Loucy (cell line): ENCODE measurements around the gene MUC5B.

Source experiments
- H2AFZ ChIP-seq: fragments of 200-600 bp; sonication (generic); 2 replicates; pipeline ENCODE4 v1.6.0; 2016; ENCODE audit warnings: antibody characterized with exemption, mild to moderate bottlenecking, low read length, moderate library complexity
- H3F3A ChIP-seq: fragments of 200-600 bp; 2 replicates; pipeline ENCODE4 v1.6.0; 2016; ENCODE audit warnings: antibody characterized with exemption, low read depth, mild to moderate bottlenecking
- H3K27me3 ChIP-seq: fragments of 200-600 bp; sonication (generic); 2 replicates; pipeline ENCODE4 v1.6.1; 2014; ENCODE audit warnings: low read length, mild to moderate bottlenecking; ENCODE audit not compliant: insufficient read depth, poor library complexity, severe bottlenecking
- H3K36me3 ChIP-seq: fragments of 200-600 bp; sonication (generic); 2 replicates; pipeline ENCODE4 v1.6.1; 2016; ENCODE audit warnings: low read length; ENCODE audit not compliant: insufficient read depth
- H3K4me1 ChIP-seq: fragments of 200-600 bp; sonication (generic); 2 replicates; pipeline ENCODE4 v1.5.1; 2014; ENCODE audit warnings: low read length, mild to moderate bottlenecking; ENCODE audit not compliant: insufficient read depth, poor library complexity, severe bottlenecking
- H3K4me2 ChIP-seq: fragments of 200-600 bp; sonication (generic); 2 replicates; pipeline ENCODE4 v1.6.0; 2014; ENCODE audit warnings: antibody characterized with exemption, low read length, low read depth, mild to moderate bottlenecking; ENCODE audit not compliant: poor library complexity, severe bottlenecking
- H3K4me3 ChIP-seq: fragments of 200-600 bp; sonication (generic); 2 replicates; pipeline ENCODE4 v1.5.1; 2014; ENCODE audit warnings: low read length, mild to moderate bottlenecking, mixed read lengths; ENCODE audit not compliant: poor library complexity, severe bottlenecking
- H3K79me2 ChIP-seq: fragments of 200-600 bp; sonication (generic); 2 replicates; pipeline ENCODE4 v1.6.1; 2014; ENCODE audit warnings: low read length; ENCODE audit not compliant: insufficient read depth
- H3K9ac ChIP-seq: fragments of 200-600 bp; sonication (generic); 2 replicates; pipeline ENCODE4 v1.6.0; 2014; ENCODE audit warnings: mild to moderate bottlenecking, low read depth, low read length, moderate library complexity; ENCODE audit not compliant: poor library complexity, severe bottlenecking
- H3K9me2 ChIP-seq: fragments of 200-600 bp; sonication (generic); replicated peaks from 2 replicates; pipeline ENCODE4 v1.6.1; 2016; ENCODE audit warnings: low read depth, low read length, mixed read lengths
- H3K9me3 ChIP-seq: fragments of 200-600 bp; sonication (generic); 2 replicates; pipeline ENCODE4 v1.6.1; 2014; ENCODE audit warnings: mild to moderate bottlenecking, antibody characterized with exemption, low read length, low read depth; ENCODE audit not compliant: insufficient read depth
- H4K20me1 ChIP-seq: fragments of 200-600 bp; sonication (generic); 2 replicates; pipeline ENCODE4 v1.6.0; 2014; ENCODE audit warnings: antibody characterized with exemption, low read length, mild to moderate bottlenecking; ENCODE audit not compliant: insufficient read depth, poor library complexity, severe bottlenecking
- CTCF ChIP-seq: fragments of 200-600 bp; sonication (generic); conservative IDR thresholded peaks from 2 replicates; pipeline ENCODE4 v1.5.1; 2014; ENCODE audit warnings: mild to moderate bottlenecking, antibody characterized with exemption, low read length
- EZH2phosphoT487 ChIP-seq: fragments of 200-600 bp; IDR thresholded peaks from 2 replicates; pipeline ENCODE4 v1.6.1; 2018; ENCODE audit warnings: antibody characterized with exemption, mild to moderate bottlenecking, moderate library complexity, borderline replicate concordance

The MUC5B gene

GRCh38 chr11:1208144-1208393 is 14.8 kb upstream of the MUC5B start:
- Histone ChIP-seq H3K4me3 (no peak overlapping the region), H3F3A (no peaks in the 10 kb centered on the region), H3K79me2 (no peaks in the 10 kb centered on the region), H3K9me2 (no peaks in the 10 kb centered on the region), H3K36me3 (no peaks in the 10 kb centered on the region), H2AFZ (no peak overlapping the region), H3K4me2 (no peak overlapping the region), H3K9ac (no peak overlapping the region), H3K4me1 (no peaks in the 10 kb centered on the region), H3K27me3 (no peaks in the 10 kb centered on the region), H3K9me3 (peaks cover 17% of the 10 kb centered on the region; the same call in 1 of the 2 replicates), H4K20me1 (no peaks in the 10 kb centered on the region)
- TF ChIP-seq CTCF (no peak), EZH2phosphoT487 (no peak)

- Histone ChIP-seq H3K4me2 (no peak overlapping the region), H3K9ac (no peak overlapping the region), H3K9me2 (no peaks in the 10 kb centered on the region), H3K4me3 (no peak overlapping the region), H3F3A (no peaks in the 10 kb centered on the region), H2AFZ (no peak overlapping the region), H3K36me3 (no peaks in the 10 kb centered on the region), H4K20me1 (no peaks in the 10 kb centered on the region), H3K27me3 (no peaks in the 10 kb centered on the region), H3K4me1 (no peaks in the 10 kb centered on the region), H3K9me3 (peaks cover 17% of the 10 kb centered on the region; the same call in 1 of the 2 replicates), H3K79me2 (no peaks in the 10 kb centered on the region)
- no peak for TF ChIP-seq EZH2phosphoT487
- no peak for TF ChIP-seq CTCF
Observed at GRCh38 chr11:1208394-1209261, 14.2 kb upstream of the MUC5B start.

- no peak overlapping the region for H3K4me2 ChIP-seq
- no peak overlapping the region for H2AFZ ChIP-seq
- no peaks in the 10 kb centered on the region for H4K20me1 ChIP-seq
- H3K4me3 ChIP-seq: no peak overlapping the region
- no peak for TF ChIP-seq EZH2phosphoT487
- no peak for TF ChIP-seq CTCF
- no peaks in the 10 kb centered on the region for H3K79me2 ChIP-seq
- no peaks in the 10 kb centered on the region for H3K27me3 ChIP-seq
- no peaks in the 10 kb centered on the region for H3F3A ChIP-seq
- peaks cover 18% of the 10 kb centered on the region; the same call in 1 of the 2 replicates for H3K9me3 ChIP-seq
- H3K4me1 ChIP-seq: no peaks in the 10 kb centered on the region
- H3K9me2 ChIP-seq: no peaks in the 10 kb centered on the region
- H3K36me3 ChIP-seq: no peaks in the 10 kb centered on the region
- H3K9ac ChIP-seq: no peak overlapping the region
Observed at GRCh38 chr11:1209371-1210057, 13.4 kb upstream of the MUC5B start.
